ENCODE results near the gene SDC4.

GRCh38 chr20:45391559-45391958 lies 43.3 kb upstream of the SDC4 start:
- TF ChIP-seq POLR2A (IDR thresholded peaks at IDR 0.05; ENCODE audit: low read length) = no peak
- no peak for TF ChIP-seq GATA1 (IDR thresholded peaks at IDR 0.05; ENCODE audit: low read depth, low read length)

Data from erythroblast (primary cell).